GM12878 (cell line): ENCODE measurements around the gene MCF2L2. TPM values are rescaled to one million over a fixed set of nuclear protein-coding genes. Genes with fewer than 3 reads are reported as not detected.
A peak's percentile ranks its signal among the peaks of the same experiment; 100 is the strongest.

Experiments
- BCL11A ChIP-seq: IDR thresholded peaks from 2 replicates; pipeline ENCODE4 v1.6.1; 2011; ENCODE audit warnings: low read depth, low read length
- CHD2 ChIP-seq: IDR thresholded peaks from 2 replicates; pipeline ENCODE4 v1.6.1; 2011; ENCODE audit warnings: low read depth, low read length, improper control_type of control experiment, borderline replicate concordance
- CREM ChIP-seq: IDR thresholded peaks from 2 replicates; pipeline ENCODE4 v1.6.1; 2014; ENCODE audit warnings: antibody characterized with exemption, low read depth
- EED ChIP-seq: sonication (generic); IDR thresholded peaks from 2 replicates; pipeline ENCODE4 v1.6.1; 2016; ENCODE audit warnings: antibody characterized with exemption, low read depth
- GATAD2B ChIP-seq: fragments of 450-650 bp; conservative IDR thresholded peaks from 2 replicates; pipeline ENCODE4 v1.6.1; 2017; ENCODE audit warnings: low read depth, mild to moderate bottlenecking, moderate library complexity
- HCFC1 ChIP-seq: fragments of 150-350 bp; IDR thresholded peaks from 2 replicates; pipeline ENCODE4 v1.6.1; 2014; ENCODE audit warnings: low read length
- IKZF1 ChIP-seq: fragments of 450-650 bp; conservative IDR thresholded peaks from 2 replicates; pipeline ENCODE4 v1.6.1; 2017; ENCODE audit warnings: antibody characterized with exemption, mild to moderate bottlenecking
- JUNB ChIP-seq: IDR thresholded peaks from 2 replicates; pipeline ENCODE4 v1.6.1; 2016; ENCODE audit warnings: antibody characterized with exemption, mild to moderate bottlenecking
- KLF5 ChIP-seq: fragments of 450-650 bp; IDR thresholded peaks from 2 replicates; pipeline ENCODE4 v1.6.1; 2014; ENCODE audit warnings: mild to moderate bottlenecking; ENCODE audit not compliant: partially characterized antibody
- MEF2B ChIP-seq: fragments of 450-650 bp; IDR thresholded peaks from 2 replicates; pipeline ENCODE4 v1.6.1; 2018; ENCODE audit warnings: mild to moderate bottlenecking, moderate library complexity; ENCODE audit not compliant: partially characterized antibody, poor library complexity, severe bottlenecking
- RFX5 ChIP-seq: IDR thresholded peaks from 2 replicates; pipeline ENCODE4 v1.6.1; 2011; ENCODE audit warnings: low read depth, low read length, improper control_type of control experiment
- RUNX3 ChIP-seq: IDR thresholded peaks from 2 replicates; pipeline ENCODE4 v1.6.1; 2012; ENCODE audit warnings: low read length, inconsistent platforms
- SIX5 ChIP-seq: IDR thresholded peaks from 2 replicates; pipeline ENCODE4 v1.6.1; 2011; ENCODE audit warnings: mild to moderate bottlenecking, low read depth, low read length, moderate library complexity; ENCODE audit not compliant: severe bottlenecking
- polyA plus RNA-seq, 11 experiments: library from polyadenylated mRNA; depleted of rRNA in 4 of 11; unstranded in 6 of 11; stranded (reverse) in 5 of 11; fragments of >200 nt; fragmentation: Nextera tagmentation in 4 of 11; fragmentation: Illumina TruSeq in 1 of 11; extraction: Ambion mirVana in 4 of 11; extraction: Trizol in 1 of 11; gene quantifications; 1 replicate in 1 of 11; 2 replicates in 10 of 11; pipeline versions ENCODE4 v1.2.1 to v1.2.3, GENCODE V29; 2011 to 2016; ENCODE audit warnings: inconsistent platforms in 2 of 11, missing spikeins in 2 of 11, low read depth in 1 of 11
- total RNA-seq, 4 experiments: library from RNA; depleted of rRNA in 3 of 4; stranded (reverse); fragments of >200 nt in 3 of 4; fragmentation: Illumina TruSeq in 1 of 4; extraction: Trizol in 1 of 4; gene quantifications; 2 replicates each; pipeline versions ENCODE4 v1.2.1 to v1.2.3, GENCODE V29; 2013 to 2021
- TF ChIP-seq, protein P1 (sequence below): fragments of 450-650 bp; IDR thresholded peaks from 2 replicates; pipeline ENCODE4 v1.6.1; 2017; ENCODE audit warnings: low read depth, mild to moderate bottlenecking, moderate library complexity
- TF ChIP-seq, protein P2 (sequence below): fragments of 450-650 bp; IDR thresholded peaks from 2 replicates; pipeline ENCODE4 v1.6.1; 2016; ENCODE audit warnings: mild to moderate bottlenecking
- TF ChIP-seq, protein P3 (sequence below): IDR thresholded peaks from 2 replicates; pipeline ENCODE4 v1.6.1; 2011; ENCODE audit warnings: borderline replicate concordance, low read depth, mild to moderate bottlenecking, moderate library complexity, low read length; ENCODE audit not compliant: insufficient read depth, poor library complexity, severe bottlenecking
- TF ChIP-seq, protein P4 (sequence below): IDR thresholded peaks from 2 replicates; pipeline ENCODE4 v1.6.1; 2011; ENCODE audit warnings: mild to moderate bottlenecking, low read depth, low read length, moderate library complexity; ENCODE audit not compliant: insufficient replicate concordance
- TF ChIP-seq, protein P5 (sequence below): fragments of 450-650 bp; IDR thresholded peaks from 2 replicates; pipeline ENCODE4 v1.6.1; 2017; ENCODE audit warnings: mild to moderate bottlenecking, moderate library complexity
- TF ChIP-seq, protein P6 (sequence below): fragments of 450-650 bp; IDR thresholded peaks from 2 replicates; pipeline ENCODE4 v1.6.1; 2016; ENCODE audit warnings: mild to moderate bottlenecking

MCF2L2 gene
- total and polyA plus RNA-seq, 10 of the 15 experiments (the other 5 are each of a cell fraction or from before 2014, with no cell fraction given) = 0.37 to 2.8 (median 1.4) TPM

DNA sequence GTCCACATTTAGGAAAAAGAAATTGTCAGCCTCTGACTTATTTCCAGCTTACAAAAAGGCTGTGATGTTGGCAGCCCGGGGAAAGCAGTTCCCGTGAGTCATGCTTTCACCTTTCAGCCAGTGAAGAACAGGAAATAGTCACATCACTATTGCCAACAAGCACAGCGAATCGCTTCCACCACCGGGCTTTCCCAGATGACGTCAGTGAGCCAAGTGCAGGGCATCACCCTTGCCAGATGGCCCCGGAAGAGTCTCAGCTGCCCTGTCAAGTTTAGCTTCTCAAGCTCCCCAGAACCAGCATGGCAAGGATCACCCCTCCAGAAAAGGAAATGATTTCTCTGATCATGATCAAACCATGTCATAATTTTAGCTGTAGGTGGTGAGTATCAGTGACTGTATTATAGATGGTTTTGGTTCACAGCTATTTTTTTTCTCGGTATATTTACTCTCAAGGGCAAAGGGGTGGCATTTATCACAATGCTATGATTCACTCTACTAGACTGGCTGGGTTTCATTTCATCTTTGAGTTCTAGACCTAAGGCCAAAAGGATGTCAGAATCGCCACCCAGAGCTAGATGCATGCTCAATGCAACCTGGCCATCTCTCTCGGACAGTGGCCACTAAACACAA lies 142.5 kb downstream of the MCF2L2 start (continued):
- TF ChIP-seq RFX5 (peak; percentile 82), BCL11A (0 out of 2 replicates have a peak, but pooled peaks have one; percentile 22), HCFC1 (0 out of 2 replicates have a peak, but pooled peaks have one; percentile 7), IKZF1 (peak; percentile 85), EED (peak; percentile 89), CREM (peak; percentile 93), MEF2B (peak; percentile 43), SIX5 (no peak), RUNX3 (peak; percentile 36; the same call in 1 of the 2 replicates), GATAD2B (peak; percentile 45; the same call in 1 of the 2 replicates), CHD2 (peak; percentile 56; the same call in 1 of the 2 replicates), JUNB (peak; percentile 82), KLF5 (no peak)
- TF ChIP-seq, protein P1, sequence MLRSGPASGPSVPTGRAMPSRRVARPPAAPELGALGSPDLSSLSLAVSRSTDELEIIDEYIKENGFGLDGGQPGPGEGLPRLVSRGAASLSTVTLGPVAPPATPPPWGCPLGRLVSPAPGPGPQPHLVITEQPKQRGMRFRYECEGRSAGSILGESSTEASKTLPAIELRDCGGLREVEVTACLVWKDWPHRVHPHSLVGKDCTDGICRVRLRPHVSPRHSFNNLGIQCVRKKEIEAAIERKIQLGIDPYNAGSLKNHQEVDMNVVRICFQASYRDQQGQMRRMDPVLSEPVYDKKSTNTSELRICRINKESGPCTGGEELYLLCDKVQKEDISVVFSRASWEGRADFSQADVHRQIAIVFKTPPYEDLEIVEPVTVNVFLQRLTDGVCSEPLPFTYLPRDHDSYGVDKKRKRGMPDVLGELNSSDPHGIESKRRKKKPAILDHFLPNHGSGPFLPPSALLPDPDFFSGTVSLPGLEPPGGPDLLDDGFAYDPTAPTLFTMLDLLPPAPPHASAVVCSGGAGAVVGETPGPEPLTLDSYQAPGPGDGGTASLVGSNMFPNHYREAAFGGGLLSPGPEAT = peak; percentile 64
- TF ChIP-seq, protein P2, sequence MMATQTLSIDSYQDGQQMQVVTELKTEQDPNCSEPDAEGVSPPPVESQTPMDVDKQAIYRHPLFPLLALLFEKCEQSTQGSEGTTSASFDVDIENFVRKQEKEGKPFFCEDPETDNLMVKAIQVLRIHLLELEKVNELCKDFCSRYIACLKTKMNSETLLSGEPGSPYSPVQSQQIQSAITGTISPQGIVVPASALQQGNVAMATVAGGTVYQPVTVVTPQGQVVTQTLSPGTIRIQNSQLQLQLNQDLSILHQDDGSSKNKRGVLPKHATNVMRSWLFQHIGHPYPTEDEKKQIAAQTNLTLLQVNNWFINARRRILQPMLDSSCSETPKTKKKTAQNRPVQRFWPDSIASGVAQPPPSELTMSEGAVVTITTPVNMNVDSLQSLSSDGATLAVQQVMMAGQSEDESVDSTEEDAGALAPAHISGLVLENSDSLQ = peak; percentile 52
- TF ChIP-seq, protein P3, sequence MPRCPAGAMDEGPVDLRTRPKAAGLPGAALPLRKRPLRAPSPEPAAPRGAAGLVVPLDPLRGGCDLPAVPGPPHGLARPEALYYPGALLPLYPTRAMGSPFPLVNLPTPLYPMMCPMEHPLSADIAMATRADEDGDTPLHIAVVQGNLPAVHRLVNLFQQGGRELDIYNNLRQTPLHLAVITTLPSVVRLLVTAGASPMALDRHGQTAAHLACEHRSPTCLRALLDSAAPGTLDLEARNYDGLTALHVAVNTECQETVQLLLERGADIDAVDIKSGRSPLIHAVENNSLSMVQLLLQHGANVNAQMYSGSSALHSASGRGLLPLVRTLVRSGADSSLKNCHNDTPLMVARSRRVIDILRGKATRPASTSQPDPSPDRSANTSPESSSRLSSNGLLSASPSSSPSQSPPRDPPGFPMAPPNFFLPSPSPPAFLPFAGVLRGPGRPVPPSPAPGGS = peak; percentile 31
- TF ChIP-seq, protein P4, sequence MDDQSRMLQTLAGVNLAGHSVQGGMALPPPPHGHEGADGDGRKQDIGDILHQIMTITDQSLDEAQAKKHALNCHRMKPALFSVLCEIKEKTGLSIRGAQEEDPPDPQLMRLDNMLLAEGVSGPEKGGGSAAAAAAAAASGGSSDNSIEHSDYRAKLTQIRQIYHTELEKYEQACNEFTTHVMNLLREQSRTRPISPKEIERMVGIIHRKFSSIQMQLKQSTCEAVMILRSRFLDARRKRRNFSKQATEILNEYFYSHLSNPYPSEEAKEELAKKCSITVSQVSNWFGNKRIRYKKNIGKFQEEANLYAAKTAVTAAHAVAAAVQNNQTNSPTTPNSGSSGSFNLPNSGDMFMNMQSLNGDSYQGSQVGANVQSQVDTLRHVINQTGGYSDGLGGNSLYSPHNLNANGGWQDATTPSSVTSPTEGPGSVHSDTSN = no peak
- TF ChIP-seq, protein P5, sequence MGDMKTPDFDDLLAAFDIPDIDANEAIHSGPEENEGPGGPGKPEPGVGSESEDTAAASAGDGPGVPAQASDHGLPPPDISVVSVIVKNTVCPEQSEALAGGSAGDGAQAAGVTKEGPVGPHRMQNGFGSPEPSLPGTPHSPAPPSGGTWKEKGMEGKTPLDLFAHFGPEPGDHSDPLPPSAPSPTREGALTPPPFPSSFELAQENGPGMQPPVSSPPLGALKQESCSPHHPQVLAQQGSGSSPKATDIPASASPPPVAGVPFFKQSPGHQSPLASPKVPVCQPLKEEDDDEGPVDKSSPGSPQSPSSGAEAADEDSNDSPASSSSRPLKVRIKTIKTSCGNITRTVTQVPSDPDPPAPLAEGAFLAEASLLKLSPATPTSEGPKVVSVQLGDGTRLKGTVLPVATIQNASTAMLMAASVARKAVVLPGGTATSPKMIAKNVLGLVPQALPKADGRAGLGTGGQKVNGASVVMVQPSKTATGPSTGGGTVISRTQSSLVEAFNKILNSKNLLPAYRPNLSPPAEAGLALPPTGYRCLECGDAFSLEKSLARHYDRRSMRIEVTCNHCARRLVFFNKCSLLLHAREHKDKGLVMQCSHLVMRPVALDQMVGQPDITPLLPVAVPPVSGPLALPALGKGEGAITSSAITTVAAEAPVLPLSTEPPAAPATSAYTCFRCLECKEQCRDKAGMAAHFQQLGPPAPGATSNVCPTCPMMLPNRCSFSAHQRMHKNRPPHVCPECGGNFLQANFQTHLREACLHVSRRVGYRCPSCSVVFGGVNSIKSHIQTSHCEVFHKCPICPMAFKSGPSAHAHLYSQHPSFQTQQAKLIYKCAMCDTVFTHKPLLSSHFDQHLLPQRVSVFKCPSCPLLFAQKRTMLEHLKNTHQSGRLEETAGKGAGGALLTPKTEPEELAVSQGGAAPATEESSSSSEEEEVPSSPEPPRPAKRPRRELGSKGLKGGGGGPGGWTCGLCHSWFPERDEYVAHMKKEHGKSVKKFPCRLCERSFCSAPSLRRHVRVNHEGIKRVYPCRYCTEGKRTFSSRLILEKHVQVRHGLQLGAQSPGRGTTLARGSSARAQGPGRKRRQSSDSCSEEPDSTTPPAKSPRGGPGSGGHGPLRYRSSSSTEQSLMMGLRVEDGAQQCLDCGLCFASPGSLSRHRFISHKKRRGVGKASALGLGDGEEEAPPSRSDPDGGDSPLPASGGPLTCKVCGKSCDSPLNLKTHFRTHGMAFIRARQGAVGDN = peak; percentile 96
- TF ChIP-seq, protein P6, sequence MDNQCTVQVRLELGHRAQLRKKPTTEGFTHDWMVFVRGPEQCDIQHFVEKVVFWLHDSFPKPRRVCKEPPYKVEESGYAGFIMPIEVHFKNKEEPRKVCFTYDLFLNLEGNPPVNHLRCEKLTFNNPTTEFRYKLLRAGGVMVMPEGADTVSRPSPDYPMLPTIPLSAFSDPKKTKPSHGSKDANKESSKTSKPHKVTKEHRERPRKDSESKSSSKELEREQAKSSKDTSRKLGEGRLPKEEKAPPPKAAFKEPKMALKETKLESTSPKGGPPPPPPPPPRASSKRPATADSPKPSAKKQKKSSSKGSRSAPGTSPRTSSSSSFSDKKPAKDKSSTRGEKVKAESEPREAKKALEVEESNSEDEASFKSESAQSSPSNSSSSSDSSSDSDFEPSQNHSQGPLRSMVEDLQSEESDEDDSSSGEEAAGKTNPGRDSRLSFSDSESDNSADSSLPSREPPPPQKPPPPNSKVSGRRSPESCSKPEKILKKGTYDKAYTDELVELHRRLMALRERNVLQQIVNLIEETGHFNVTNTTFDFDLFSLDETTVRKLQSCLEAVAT = peak; percentile 55; the same call in 1 of the 2 replicates
